ENCODE data around the gene IRAK2. TPM values are rescaled to one million over a fixed set of nuclear protein-coding genes. Genes with fewer than 3 reads are reported as not detected.

Gene IRAK2
- total RNA-seq, 1 experiment from 2014 or later: 25.1 TPM

DNA sequence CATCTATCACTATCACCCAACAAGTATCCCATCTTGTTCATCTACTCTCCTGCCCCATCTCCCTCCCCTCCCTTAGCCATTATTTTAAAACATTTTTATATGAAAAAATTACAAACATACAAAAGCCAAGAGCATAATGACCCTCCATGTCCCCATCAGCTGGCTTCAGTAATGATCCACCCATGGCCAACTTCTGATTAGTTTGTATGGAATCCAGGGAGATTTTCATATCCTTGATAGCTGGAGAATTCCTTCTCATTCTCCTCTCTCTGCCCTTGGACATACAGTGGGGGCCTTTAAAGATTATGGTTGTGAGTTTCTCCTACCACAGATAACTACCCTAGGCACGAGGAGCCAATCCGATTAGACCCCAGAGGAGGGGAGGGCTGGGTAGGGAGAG, 40.2 kb downstream of the IRAK2 start:
- in situ Hi-C loops (cut with HindIII; ENCODE audit: low pct_unique_long_range_greater_than_20kb, low sequenced_read_pairs): no loop called here
- CTCF ChIA-PET: interaction anchor here (2.2 kb wide), 1 partner anchor 13 kb away, joined by 16 read pairs; no protein-coding TSS in a partner anchor

DNA sequence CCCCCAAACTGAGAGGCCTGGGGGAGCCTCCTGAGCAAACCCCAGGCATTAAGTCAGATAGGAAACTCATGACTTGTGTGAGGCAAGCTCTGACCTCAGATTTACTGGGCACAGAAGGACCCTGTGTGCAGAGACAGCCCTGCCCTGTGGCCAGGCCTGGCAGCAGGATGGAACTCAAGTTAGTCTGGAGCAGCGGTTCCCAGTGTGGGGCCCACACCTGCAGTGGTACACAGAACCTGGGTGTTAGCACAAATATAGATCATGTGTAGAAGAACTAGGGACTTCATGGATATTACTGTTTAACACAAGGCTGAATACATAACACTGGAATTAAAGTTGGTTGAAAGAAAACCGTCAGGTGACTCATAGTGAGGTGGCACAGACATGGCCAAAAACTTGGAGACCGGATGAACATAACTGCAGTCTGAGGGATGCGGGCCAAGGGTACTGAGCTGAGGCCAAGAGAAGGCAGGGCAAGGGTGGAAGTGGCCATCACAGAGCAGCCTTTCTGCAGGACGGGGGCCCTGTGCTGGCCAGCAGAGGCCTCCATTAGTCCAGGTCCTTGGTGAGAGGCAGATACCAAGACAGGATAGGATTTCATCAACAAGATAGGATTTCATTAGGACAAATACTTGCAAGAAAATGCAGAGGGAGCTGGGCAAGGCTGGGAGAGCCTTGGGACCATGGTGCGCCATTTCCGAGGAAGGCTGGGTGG, 40.9 kb downstream of the IRAK2 start:
- no peaks in the 10 kb centered on the region; the same call in 1 of the 2 replicates for H3K36me3 ChIP-seq (ENCODE audit: control insufficient read depth, insufficient read depth, low read length)
- peaks cover 45% of the 10 kb centered on the region for H3K4me1 ChIP-seq (ENCODE audit: control insufficient read depth, insufficient read depth, low read length)
- H3K27me3 ChIP-seq (ENCODE audit: control insufficient read depth, insufficient read depth, low read length): no peaks in the 10 kb centered on the region
- no TSS peak for BruUV-seq (replicated peaks)
- peak; percentile 92 for DNase-seq (ENCODE audit: low read depth, low spot score)
- ChIA-PET CTCF (interaction anchor here (0.6 to 2.2 kb wide), 3 partner anchors 14 to 140 kb away, joined by 3 to 16 read pairs (median 6); no protein-coding TSS in a partner anchor), POLR2A (interaction anchor here (0.6 kb wide), 3 partner anchors 17 to 53 kb away, joined by 3 to 4 read pairs (median 4); no protein-coding TSS in a partner anchor)
- in situ Hi-C loops (cut with HindIII; ENCODE audit: low pct_unique_long_range_greater_than_20kb, low sequenced_read_pairs): no loop called here
- H3K4me3 ChIP-seq (ENCODE audit: low read depth in 2 of 2, low read length in 2 of 2): no peak overlapping the region
- intact Hi-C loops (cut with micrococcal nuclease; ENCODE audit: unreplicated experiment): no loop called here
- TF ChIP-seq, protein P1, sequence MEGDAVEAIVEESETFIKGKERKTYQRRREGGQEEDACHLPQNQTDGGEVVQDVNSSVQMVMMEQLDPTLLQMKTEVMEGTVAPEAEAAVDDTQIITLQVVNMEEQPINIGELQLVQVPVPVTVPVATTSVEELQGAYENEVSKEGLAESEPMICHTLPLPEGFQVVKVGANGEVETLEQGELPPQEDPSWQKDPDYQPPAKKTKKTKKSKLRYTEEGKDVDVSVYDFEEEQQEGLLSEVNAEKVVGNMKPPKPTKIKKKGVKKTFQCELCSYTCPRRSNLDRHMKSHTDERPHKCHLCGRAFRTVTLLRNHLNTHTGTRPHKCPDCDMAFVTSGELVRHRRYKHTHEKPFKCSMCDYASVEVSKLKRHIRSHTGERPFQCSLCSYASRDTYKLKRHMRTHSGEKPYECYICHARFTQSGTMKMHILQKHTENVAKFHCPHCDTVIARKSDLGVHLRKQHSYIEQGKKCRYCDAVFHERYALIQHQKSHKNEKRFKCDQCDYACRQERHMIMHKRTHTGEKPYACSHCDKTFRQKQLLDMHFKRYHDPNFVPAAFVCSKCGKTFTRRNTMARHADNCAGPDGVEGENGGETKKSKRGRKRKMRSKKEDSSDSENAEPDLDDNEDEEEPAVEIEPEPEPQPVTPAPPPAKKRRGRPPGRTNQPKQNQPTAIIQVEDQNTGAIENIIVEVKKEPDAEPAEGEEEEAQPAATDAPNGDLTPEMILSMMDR (IDR thresholded peaks at IDR 0.05): no peak
- TF ChIP-seq SIN3A (IDR thresholded peaks at IDR 0.05; ENCODE audit: borderline replicate concordance, insufficient read depth, low read depth, low read length) (no peak), POLR2AphosphoS5 (IDR thresholded peaks at IDR 0.05; ENCODE audit: low read depth, low read length) (peak; percentile 63; the same call in 1 of the 2 replicates)
- TF ChIP-seq, protein P2, sequence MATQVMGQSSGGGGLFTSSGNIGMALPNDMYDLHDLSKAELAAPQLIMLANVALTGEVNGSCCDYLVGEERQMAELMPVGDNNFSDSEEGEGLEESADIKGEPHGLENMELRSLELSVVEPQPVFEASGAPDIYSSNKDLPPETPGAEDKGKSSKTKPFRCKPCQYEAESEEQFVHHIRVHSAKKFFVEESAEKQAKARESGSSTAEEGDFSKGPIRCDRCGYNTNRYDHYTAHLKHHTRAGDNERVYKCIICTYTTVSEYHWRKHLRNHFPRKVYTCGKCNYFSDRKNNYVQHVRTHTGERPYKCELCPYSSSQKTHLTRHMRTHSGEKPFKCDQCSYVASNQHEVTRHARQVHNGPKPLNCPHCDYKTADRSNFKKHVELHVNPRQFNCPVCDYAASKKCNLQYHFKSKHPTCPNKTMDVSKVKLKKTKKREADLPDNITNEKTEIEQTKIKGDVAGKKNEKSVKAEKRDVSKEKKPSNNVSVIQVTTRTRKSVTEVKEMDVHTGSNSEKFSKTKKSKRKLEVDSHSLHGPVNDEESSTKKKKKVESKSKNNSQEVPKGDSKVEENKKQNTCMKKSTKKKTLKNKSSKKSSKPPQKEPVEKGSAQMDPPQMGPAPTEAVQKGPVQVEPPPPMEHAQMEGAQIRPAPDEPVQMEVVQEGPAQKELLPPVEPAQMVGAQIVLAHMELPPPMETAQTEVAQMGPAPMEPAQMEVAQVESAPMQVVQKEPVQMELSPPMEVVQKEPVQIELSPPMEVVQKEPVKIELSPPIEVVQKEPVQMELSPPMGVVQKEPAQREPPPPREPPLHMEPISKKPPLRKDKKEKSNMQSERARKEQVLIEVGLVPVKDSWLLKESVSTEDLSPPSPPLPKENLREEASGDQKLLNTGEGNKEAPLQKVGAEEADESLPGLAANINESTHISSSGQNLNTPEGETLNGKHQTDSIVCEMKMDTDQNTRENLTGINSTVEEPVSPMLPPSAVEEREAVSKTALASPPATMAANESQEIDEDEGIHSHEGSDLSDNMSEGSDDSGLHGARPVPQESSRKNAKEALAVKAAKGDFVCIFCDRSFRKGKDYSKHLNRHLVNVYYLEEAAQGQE (IDR thresholded peaks at IDR 0.05; ENCODE audit: insufficient read depth in 1 of 2, low read depth in 2 of 2, low read length in 1 of 2): no peak
- peak overlapping the region; percentile 96 for H3K27ac ChIP-seq (ENCODE audit: low read length)
- H3K9me3 ChIP-seq (ENCODE audit: control insufficient read depth, insufficient read depth, low read depth, low read length): no peaks in the 10 kb centered on the region
- peak; percentile 83 for ATAC-seq

More for the DNA sequence above, 40.2 kb downstream of the IRAK2 start:
- Histone ChIP-seq H3K36me3 (ENCODE audit: control insufficient read depth, insufficient read depth, low read length) (no peaks in the 10 kb centered on the region; the same call in 1 of the 2 replicates), H3K4me1 (ENCODE audit: control insufficient read depth, insufficient read depth, low read length) (peaks cover 49% of the 10 kb centered on the region), H3K27ac (ENCODE audit: low read length) (peak overlapping the region; percentile 96), H3K4me3 (ENCODE audit: low read depth in 2 of 2, low read length in 2 of 2) (no peak overlapping the region), H3K27me3 (ENCODE audit: control insufficient read depth, insufficient read depth, low read length) (no peaks in the 10 kb centered on the region), H3K9me3 (ENCODE audit: control insufficient read depth, insufficient read depth, low read depth, low read length) (no peaks in the 10 kb centered on the region)
- no peak for DNase-seq (ENCODE audit: low read depth, low spot score)
- intact Hi-C loops (cut with micrococcal nuclease; ENCODE audit: unreplicated experiment): no loop called here
- TF ChIP-seq SIN3A (IDR thresholded peaks at IDR 0.05; ENCODE audit: borderline replicate concordance, insufficient read depth, low read depth, low read length): no peak
- TF ChIP-seq, protein P2 (IDR thresholded peaks at IDR 0.05; ENCODE audit: insufficient read depth in 1 of 2, low read depth in 2 of 2, low read length in 1 of 2): no peak
- TF ChIP-seq TCF7L2 (IDR thresholded peaks at IDR 0.05; ENCODE audit: low read depth, low read length): no peak
- TF ChIP-seq, protein P1 (IDR thresholded peaks at IDR 0.05): no peak
- no peak for TF ChIP-seq POLR2AphosphoS5 (IDR thresholded peaks at IDR 0.05; ENCODE audit: low read depth, low read length)
- BruUV-seq (replicated peaks): no TSS peak
- ATAC-seq: no peak
- POLR2A ChIA-PET: interaction anchor here (0.6 kb wide), 1 partner anchor 18 kb away, joined by 4 read pairs; no protein-coding TSS in a partner anchor

Data from Panc1 (cell line).